Keratinocyte (primary cell): ENCODE results near the gene TBC1D9B. TPM values are rescaled to one million over a fixed set of nuclear protein-coding genes. Genes with fewer than 3 reads are reported as not detected.

Source experiments
- DNase-seq: peaks from one replicate; pipeline ENCODE4 v3.0.0-alpha.2; 2011; ENCODE audit warnings: low read depth, missing footprints, low spot score
- FAIRE-seq: peaks from 2 replicates; lab custom pipeline; 2011; peaks lifted over from hg19 to GRCh38; lab: Jason Lieb, UNC
- H2AFZ ChIP-seq: 2 replicates; pipeline ENCODE4 v1.6.0; 2012; ENCODE audit warnings: low read length, control low read depth, inconsistent platforms; ENCODE audit not compliant: control insufficient read depth
- H3K27ac ChIP-seq: 2 replicates; pipeline ENCODE4 v1.5.1; 2011; ENCODE audit warnings: low read length; ENCODE audit not compliant: control insufficient read depth, insufficient read depth
- H3K27me3 ChIP-seq: 3 replicates; pipeline ENCODE4 v1.6.0; 2011; ENCODE audit warnings: low read length; ENCODE audit not compliant: control insufficient read depth, insufficient read depth; ENCODE audit errors: extremely low read depth
- H3K36me3 ChIP-seq, 2 experiments: 2 replicates in 1 of 2; 3 replicates in 1 of 2; pipeline ENCODE4 v1.5.1; 2011; ENCODE audit warnings: low read length in 2 of 2, mild to moderate bottlenecking in 1 of 2; ENCODE audit not compliant: control insufficient read depth in 2 of 2, insufficient read depth in 2 of 2; ENCODE audit errors: extremely low read depth in 1 of 2
- H3K4me1 ChIP-seq: 3 replicates; pipeline ENCODE4 v1.5.1; 2011; ENCODE audit warnings: low read length; ENCODE audit not compliant: control insufficient read depth, insufficient read depth; ENCODE audit errors: extremely low read depth
- H3K4me2 ChIP-seq: 3 replicates; pipeline ENCODE4 v1.6.0; 2011; ENCODE audit warnings: low read depth, low read length; ENCODE audit not compliant: control insufficient read depth, insufficient read depth; ENCODE audit errors: extremely low read depth
- H3K4me3 ChIP-seq, 3 experiments: fragments of 200-600 bp in 1 of 3; sonication (generic) in 1 of 3; 2 replicates in 2 of 3; 3 replicates in 1 of 3; pipeline ENCODE4 v1.5.1; 2011 to 2016; ENCODE audit warnings: low read length in 3 of 3, mild to moderate bottlenecking in 3 of 3, control low read depth in 2 of 3, inconsistent platforms in 1 of 3, low read depth in 1 of 3, mixed read lengths in 1 of 3, mixed run types in 1 of 3, moderate library complexity in 1 of 3; ENCODE audit not compliant: control insufficient read depth in 2 of 3, insufficient read depth in 2 of 3; ENCODE audit errors: extremely low read depth in 1 of 3
- H3K79me2 ChIP-seq: 2 replicates; pipeline ENCODE4 v1.6.0; 2012; ENCODE audit warnings: low read length; ENCODE audit not compliant: control insufficient read depth, insufficient read depth
- H3K9ac ChIP-seq: 3 replicates; pipeline ENCODE4 v1.6.0; 2011; ENCODE audit warnings: low read length; ENCODE audit not compliant: control insufficient read depth, insufficient read depth; ENCODE audit errors: extremely low read depth
- H3K9me1 ChIP-seq: 3 replicates; pipeline ENCODE4 v1.6.0; 2011; ENCODE audit warnings: low read length; ENCODE audit not compliant: control insufficient read depth, insufficient read depth; ENCODE audit errors: extremely low read depth
- H3K9me3 ChIP-seq: 2 replicates; pipeline ENCODE4 v1.5.1; 2012; ENCODE audit warnings: low read depth, low read length; ENCODE audit not compliant: control insufficient read depth
- H4K20me1 ChIP-seq: 3 replicates; pipeline ENCODE4 v1.6.0; 2011; ENCODE audit warnings: low read length; ENCODE audit not compliant: control insufficient read depth, insufficient read depth; ENCODE audit errors: extremely low read depth
- EZH2 ChIP-seq: IDR thresholded peaks from one replicate; pipeline ENCODE4 v1.6.1; 2012; ENCODE audit warnings: inconsistent platforms, mild to moderate bottlenecking, low read length, moderate library complexity
- dilution Hi-C: fragments of 300-500 bp; cut with MboI; formaldehyde crosslinking; loops from one replicate; pipeline ENCODE4 v1.7.0; 2020; ENCODE audit warnings: low sequenced_read_pairs; ENCODE audit not compliant: extremely low pct_ligation_motif_present
- polyA plus RNA-seq, 5 experiments: library from polyadenylated mRNA; depleted of rRNA in 3 of 5; stranded (reverse) in 3 of 5; stranded (forward) in 1 of 5; unstranded in 1 of 5; fragments of >200 nt; gene quantifications; 1 replicate in 1 of 5; 2 replicates in 3 of 5; 3 replicates in 1 of 5; pipeline versions ENCODE4 v1.2.1 to v1.2.3, GENCODE V29; 2011 to 2012; ENCODE audit warnings: missing spikeins in 2 of 5, low read depth in 1 of 5, low replicate concordance in 1 of 5
- TF ChIP-seq, protein P1 (sequence below), 3 experiments: IDR thresholded peaks in 1 of 3; conservative IDR thresholded peaks in 1 of 3; optimal IDR thresholded peaks in 1 of 3; 2 replicates in 2 of 3; 3 replicates in 1 of 3; pipeline versions ENCODE3 to v1.5.1; 2011; ENCODE audit warnings: low read length in 3 of 3, mild to moderate bottlenecking in 3 of 3, moderate library complexity in 2 of 3, control low read depth in 1 of 3, inconsistent platforms in 1 of 3; ENCODE audit not compliant: insufficient read depth in 2 of 3; ENCODE audit errors: extremely low read depth in 1 of 3

Gene TBC1D9B
- polyA plus RNA-seq, 1 donor (not counting 4 experiments of a cell fraction or from before 2014, with no cell fraction given) = 51.4 TPM

GRCh38 chr5:179902763-179903158 lies 4.9 kb downstream of the TBC1D9B start:
- DNase-seq (no peak), FAIRE-seq (no peak)
- Histone ChIP-seq H3K9me1 (no peaks in the 10 kb centered on the region), H3K4me1 (peaks cover 9% of the 10 kb centered on the region), H4K20me1 (peaks cover 2% of the 10 kb centered on the region), H3K79me2 (peaks cover 62% of the 10 kb centered on the region), H2AFZ (no peak overlapping the region), H3K36me3 (peaks cover 32 to 35% of the 10 kb centered on the region in 2 experiments), H3K4me3 (no peak overlapping the region), H3K4me2 (no peak overlapping the region), H3K27ac (no peak overlapping the region), H3K27me3 (no peaks in the 10 kb centered on the region), H3K9ac (no peak overlapping the region), H3K9me3 (no peaks in the 10 kb centered on the region)
- dilution Hi-C loops = no loop called here
- TF ChIP-seq EZH2 = no peak
- TF ChIP-seq, protein P1, sequence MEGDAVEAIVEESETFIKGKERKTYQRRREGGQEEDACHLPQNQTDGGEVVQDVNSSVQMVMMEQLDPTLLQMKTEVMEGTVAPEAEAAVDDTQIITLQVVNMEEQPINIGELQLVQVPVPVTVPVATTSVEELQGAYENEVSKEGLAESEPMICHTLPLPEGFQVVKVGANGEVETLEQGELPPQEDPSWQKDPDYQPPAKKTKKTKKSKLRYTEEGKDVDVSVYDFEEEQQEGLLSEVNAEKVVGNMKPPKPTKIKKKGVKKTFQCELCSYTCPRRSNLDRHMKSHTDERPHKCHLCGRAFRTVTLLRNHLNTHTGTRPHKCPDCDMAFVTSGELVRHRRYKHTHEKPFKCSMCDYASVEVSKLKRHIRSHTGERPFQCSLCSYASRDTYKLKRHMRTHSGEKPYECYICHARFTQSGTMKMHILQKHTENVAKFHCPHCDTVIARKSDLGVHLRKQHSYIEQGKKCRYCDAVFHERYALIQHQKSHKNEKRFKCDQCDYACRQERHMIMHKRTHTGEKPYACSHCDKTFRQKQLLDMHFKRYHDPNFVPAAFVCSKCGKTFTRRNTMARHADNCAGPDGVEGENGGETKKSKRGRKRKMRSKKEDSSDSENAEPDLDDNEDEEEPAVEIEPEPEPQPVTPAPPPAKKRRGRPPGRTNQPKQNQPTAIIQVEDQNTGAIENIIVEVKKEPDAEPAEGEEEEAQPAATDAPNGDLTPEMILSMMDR (optimal IDR thresholded peaks at IDR 0.05 in 1 of 3, IDR thresholded peaks at IDR 0.05 in 1 of 3, conservative IDR thresholded peaks at IDR 0.05 in 1 of 3; ENCODE audit: extremely low read depth in 1 of 3, insufficient read depth in 2 of 3, low read length in 3 of 3) = no peak

DNA sequence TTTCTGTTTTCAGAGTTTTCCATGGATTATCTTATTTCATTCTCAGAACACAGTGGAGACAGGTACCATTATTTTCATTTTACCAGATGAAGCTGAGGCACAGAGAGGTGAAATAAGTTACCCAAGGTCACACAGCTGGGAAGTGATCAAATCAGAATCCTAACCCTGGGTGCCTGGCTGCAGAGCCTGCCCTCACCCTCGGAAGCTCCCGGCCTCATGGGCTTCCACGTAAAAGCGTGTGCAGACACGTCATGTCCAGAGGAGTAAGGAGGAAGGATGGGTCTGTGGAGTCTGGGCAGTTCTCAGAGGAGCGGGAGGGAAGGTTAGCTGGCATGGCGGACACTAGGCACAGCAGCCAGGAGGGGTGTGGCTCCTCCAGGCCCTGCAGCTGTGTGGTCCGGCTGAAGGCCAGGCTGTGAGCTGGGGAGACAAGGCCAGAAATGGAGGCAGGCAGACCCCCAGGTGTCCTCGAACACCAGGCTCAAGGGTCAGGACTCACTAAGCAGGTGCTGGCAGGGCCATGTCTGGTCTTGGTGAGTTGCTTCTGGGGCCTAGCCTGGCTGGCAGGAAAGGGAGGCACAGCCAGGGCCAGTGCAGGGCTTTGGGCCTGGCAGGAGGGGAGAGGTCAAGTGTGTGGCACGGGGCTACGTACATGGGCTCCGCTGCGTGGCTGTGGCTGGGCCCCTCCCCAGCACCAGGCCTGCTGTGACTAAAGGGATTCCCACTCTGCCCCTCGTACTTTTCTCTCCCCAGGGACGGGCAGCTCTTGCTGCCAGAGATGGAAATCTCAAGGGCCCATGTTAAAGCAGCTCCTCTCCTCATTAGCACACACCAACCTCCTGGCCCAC lies 5.6 kb downstream of the TBC1D9B start:
- H3K9me1 ChIP-seq = no peaks in the 10 kb centered on the region
- H3K79me2 ChIP-seq = peaks cover 61% of the 10 kb centered on the region
- H3K27me3 ChIP-seq = no peaks in the 10 kb centered on the region
- no peak overlapping the region for H2AFZ ChIP-seq
- peaks cover 9% of the 10 kb centered on the region for H3K4me1 ChIP-seq
- TF ChIP-seq, protein P1 (optimal IDR thresholded peaks at IDR 0.05 in 1 of 3, IDR thresholded peaks at IDR 0.05 in 1 of 3, conservative IDR thresholded peaks at IDR 0.05 in 1 of 3; ENCODE audit: extremely low read depth in 1 of 3, insufficient read depth in 2 of 3, low read length in 3 of 3) = no peak
- no peak for TF ChIP-seq EZH2
- H3K4me3 ChIP-seq = no peak overlapping the region
- no peak overlapping the region for H3K27ac ChIP-seq
- DNase-seq = no peak
- no peaks in the 10 kb centered on the region for H3K9me3 ChIP-seq
- H3K36me3 ChIP-seq = peaks cover 37 to 42% of the 10 kb centered on the region in 2 experiments
- H3K4me2 ChIP-seq = no peak overlapping the region
- peaks cover 2% of the 10 kb centered on the region for H4K20me1 ChIP-seq
- no peak overlapping the region for H3K9ac ChIP-seq
- dilution Hi-C loops = no loop called here
- no peak for FAIRE-seq
